Caco-2 (cell line): Measurements from ENCODE around the gene RASGEF1C. TPM values are rescaled to one million over a fixed set of nuclear protein-coding genes. Genes with fewer than 3 reads are reported as not detected.

Source experiments
- BruUV-seq: library from RNA; stranded (reverse); fragments of 400-500 nt; replicated peaks from 2 replicates; lab custom pipeline; 2021; lab: Mats Ljungman, UMichigan
- CTCF ChIA-PET: fragments of 300-600 bp; sonication (Branson Sonifier 250); formaldehyde crosslinking; loops from one replicate; lab custom pipeline; 2022; ENCODE audit warnings: antibody characterized with exemption; lab: Charles Lee
- POLR2A ChIA-PET: fragments of 300-600 bp; sonication (Branson Sonifier 250); formaldehyde crosslinking; loops from one replicate; lab custom pipeline; 2022; ENCODE audit warnings: antibody characterized with exemption; lab: Charles Lee
- DNase-seq, 2 experiments: peaks; one replicate each; pipeline versions ENCODE4 v3.0.0 to v3.0.0-alpha.2; 2020 to 2022
- H3K27me3 ChIP-seq: replicated peaks from 2 replicates; pipeline ENCODE4 v1.6.0; 2011; ENCODE audit warnings: low read length; ENCODE audit not compliant: control insufficient read depth, insufficient read depth
- H3K36me3 ChIP-seq: 2 replicates; pipeline ENCODE4 v1.5.1; 2011; ENCODE audit warnings: low read length; ENCODE audit not compliant: control insufficient read depth, insufficient read depth
- H3K4me1 ChIP-seq: fragments of 250-450 bp; sonication (Bioruptor Pico); 2 replicates; pipeline ENCODE4 v1.5.1; 2020; ENCODE audit warnings: mild to moderate bottlenecking
- H3K4me3 ChIP-seq: 2 replicates; pipeline ENCODE4 v1.5.1; 2011; ENCODE audit warnings: low read depth, mild to moderate bottlenecking, control low read depth, low read length
- H3K9me3 ChIP-seq: fragments of 250-450 bp; sonication (Bioruptor Pico); 2 replicates; pipeline ENCODE4 v1.5.1; 2020; ENCODE audit warnings: mild to moderate bottlenecking, moderate library complexity
- H3K27ac Mint-ChIP-seq: one replicate; pipeline ENCODE4 v1.8.0; 2022; ENCODE audit warnings: mixed read lengths; ENCODE audit not compliant: unreplicated experiment
- H3K27me3 Mint-ChIP-seq: one replicate; pipeline ENCODE4 v1.8.0; 2022; ENCODE audit warnings: mixed read lengths; ENCODE audit not compliant: insufficient read depth, unreplicated experiment
- H3K36me3 Mint-ChIP-seq: one replicate; pipeline ENCODE4 v1.8.0; 2022; ENCODE audit warnings: mild to moderate bottlenecking, mixed read lengths; ENCODE audit not compliant: insufficient read depth, unreplicated experiment
- H3K4me1 Mint-ChIP-seq: one replicate; pipeline ENCODE4 v1.8.0; 2022; ENCODE audit warnings: low read depth, mixed read lengths; ENCODE audit not compliant: unreplicated experiment
- H3K4me3 Mint-ChIP-seq: one replicate; pipeline ENCODE4 v1.8.0; 2022; ENCODE audit warnings: mild to moderate bottlenecking, moderate library complexity, mixed read lengths; ENCODE audit not compliant: unreplicated experiment
- H3K9me3 Mint-ChIP-seq: one replicate; pipeline ENCODE4 v1.8.0; 2022; ENCODE audit warnings: mixed read lengths; ENCODE audit not compliant: unreplicated experiment
- intact Hi-C: fragments of 100-400 bp; cut with micrococcal nuclease; formaldehyde crosslinking; loops from one replicate; pipeline ENCODE4 v1.10.0; 2022; ENCODE audit not compliant: unreplicated experiment
- total RNA-seq: library from RNA; stranded (reverse); gene quantifications from 2 replicates; pipeline ENCODE4 v1.2.3, GENCODE V29; 2022
- TF ChIP-seq, protein P1 (sequence below), 2 experiments: fragments of 200-600 bp in 1 of 2; IDR thresholded peaks; 1 replicate in 1 of 2; 2 replicates in 1 of 2; pipeline versions ENCODE4 v1.5.1 to v1.8.0; 2011 to 2022; ENCODE audit warnings: antibody characterized with exemption in 1 of 2, control low read depth in 1 of 2, inconsistent platforms in 1 of 2, low read depth in 1 of 2, low read length in 1 of 2, mild to moderate bottlenecking in 1 of 2, moderate library complexity in 1 of 2; ENCODE audit not compliant: insufficient read depth in 1 of 2, severe bottlenecking in 1 of 2, unreplicated experiment in 1 of 2

Gene RASGEF1C
- total RNA-seq, 1 experiment from 2014 or later: not detected

DNA sequence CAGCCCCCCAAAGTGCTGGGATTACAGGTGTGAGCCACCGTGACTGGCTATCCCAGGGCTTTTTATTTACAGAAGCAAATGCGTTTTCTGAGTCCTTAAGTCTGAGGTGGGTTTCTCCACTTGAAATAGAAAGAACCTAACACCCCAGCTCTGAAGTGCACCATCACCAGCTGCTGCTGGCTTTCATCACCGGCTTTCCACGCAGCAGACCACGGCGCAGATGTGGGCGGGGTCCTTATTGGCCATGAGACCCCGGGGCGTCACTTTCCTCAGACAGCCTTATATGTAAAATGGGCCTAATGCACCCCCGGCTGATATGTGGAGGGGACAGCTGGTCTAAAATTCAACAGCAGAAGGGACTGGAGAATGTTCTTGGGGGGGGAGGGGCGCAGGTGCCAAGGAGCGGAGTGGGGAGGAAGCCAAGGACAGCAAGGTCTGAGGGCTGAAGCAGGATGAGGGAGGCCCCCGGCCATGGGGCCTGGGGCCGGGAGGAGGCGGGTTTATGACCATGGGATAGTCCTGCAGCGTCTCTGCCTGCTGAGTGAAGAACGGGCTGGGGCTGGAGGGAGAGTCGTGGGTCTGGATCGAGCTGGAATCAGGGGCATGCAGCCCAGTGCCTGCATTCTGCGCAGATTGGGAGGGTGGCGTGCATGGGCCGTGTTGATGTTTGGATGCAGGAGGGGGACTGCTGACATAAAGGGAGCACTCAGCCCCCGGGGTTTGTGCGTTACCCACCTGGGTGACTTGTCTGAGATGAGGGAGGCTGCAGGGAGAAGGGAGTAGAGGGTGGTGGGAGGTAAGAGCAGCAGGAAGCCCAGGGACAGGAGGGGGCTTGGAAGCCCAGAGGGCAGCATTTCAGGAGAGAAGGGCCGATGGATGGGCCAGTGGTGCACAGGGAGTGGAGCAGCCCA, 30.2 kb downstream of the RASGEF1C start:
- ChIA-PET POLR2A (no interaction called here), CTCF (no interaction called here)
- BruUV-seq: no TSS peak
- peaks cover 3% of the 10 kb centered on the region for H3K9me3 ChIP-seq
- DNase-seq: no peak
- intact Hi-C loops: no loop called here
- H3K27me3 ChIP-seq: no peaks in the 10 kb centered on the region
- Mint-ChIP-seq H3K4me1 (no peaks in the 10 kb centered on the region), H3K9me3 (no peaks in the 10 kb centered on the region), H3K36me3 (no peaks in the 10 kb centered on the region), H3K27ac (no peak overlapping the region), H3K27me3 (peaks cover 4% of the 10 kb centered on the region), H3K4me3 (no peak overlapping the region)
- H3K4me1 ChIP-seq: no peaks in the 10 kb centered on the region
- H3K36me3 ChIP-seq: no peaks in the 10 kb centered on the region
- TF ChIP-seq, protein P1, sequence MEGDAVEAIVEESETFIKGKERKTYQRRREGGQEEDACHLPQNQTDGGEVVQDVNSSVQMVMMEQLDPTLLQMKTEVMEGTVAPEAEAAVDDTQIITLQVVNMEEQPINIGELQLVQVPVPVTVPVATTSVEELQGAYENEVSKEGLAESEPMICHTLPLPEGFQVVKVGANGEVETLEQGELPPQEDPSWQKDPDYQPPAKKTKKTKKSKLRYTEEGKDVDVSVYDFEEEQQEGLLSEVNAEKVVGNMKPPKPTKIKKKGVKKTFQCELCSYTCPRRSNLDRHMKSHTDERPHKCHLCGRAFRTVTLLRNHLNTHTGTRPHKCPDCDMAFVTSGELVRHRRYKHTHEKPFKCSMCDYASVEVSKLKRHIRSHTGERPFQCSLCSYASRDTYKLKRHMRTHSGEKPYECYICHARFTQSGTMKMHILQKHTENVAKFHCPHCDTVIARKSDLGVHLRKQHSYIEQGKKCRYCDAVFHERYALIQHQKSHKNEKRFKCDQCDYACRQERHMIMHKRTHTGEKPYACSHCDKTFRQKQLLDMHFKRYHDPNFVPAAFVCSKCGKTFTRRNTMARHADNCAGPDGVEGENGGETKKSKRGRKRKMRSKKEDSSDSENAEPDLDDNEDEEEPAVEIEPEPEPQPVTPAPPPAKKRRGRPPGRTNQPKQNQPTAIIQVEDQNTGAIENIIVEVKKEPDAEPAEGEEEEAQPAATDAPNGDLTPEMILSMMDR (IDR thresholded peaks at IDR 0.05; ENCODE audit: insufficient read depth in 1 of 2, low read depth in 1 of 2, low read length in 1 of 2, severe bottlenecking in 1 of 2, unreplicated experiment in 1 of 2): no peak
- no peak overlapping the region for H3K4me3 ChIP-seq

DNA sequence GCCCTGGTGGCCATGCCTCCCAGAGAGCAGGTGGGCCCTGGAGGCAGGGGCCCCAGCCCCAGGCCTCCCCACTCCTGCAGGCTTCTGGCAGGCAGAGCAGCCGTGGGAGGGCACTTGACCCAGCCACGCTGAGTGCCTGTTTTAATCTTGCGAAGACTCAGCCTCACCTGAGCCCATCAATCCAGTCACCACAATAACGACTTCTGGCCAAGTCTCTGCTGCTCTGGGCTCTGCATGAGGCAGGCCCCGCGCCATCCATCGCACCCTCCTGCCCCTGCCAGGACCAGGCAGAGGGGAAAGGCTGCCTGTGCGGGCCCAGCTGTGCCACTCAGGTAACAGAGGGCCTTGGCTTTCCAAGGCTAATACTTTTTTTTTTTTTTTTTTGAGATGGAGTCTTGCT, 32.8 kb downstream of the RASGEF1C start:
- Mint-ChIP-seq H3K4me1 (no peaks in the 10 kb centered on the region), H3K4me3 (no peak overlapping the region), H3K27me3 (peaks cover 4% of the 10 kb centered on the region), H3K9me3 (no peaks in the 10 kb centered on the region), H3K27ac (no peak overlapping the region), H3K36me3 (no peaks in the 10 kb centered on the region)
- Histone ChIP-seq H3K9me3 (no peaks in the 10 kb centered on the region), H3K27me3 (no peaks in the 10 kb centered on the region), H3K4me1 (no peaks in the 10 kb centered on the region), H3K36me3 (no peaks in the 10 kb centered on the region), H3K4me3 (no peak overlapping the region)
- POLR2A ChIA-PET: no interaction called here
- TF ChIP-seq, protein P1 (IDR thresholded peaks at IDR 0.05; ENCODE audit: insufficient read depth in 1 of 2, low read depth in 1 of 2, low read length in 1 of 2, severe bottlenecking in 1 of 2, unreplicated experiment in 1 of 2): no peak
- BruUV-seq: no TSS peak
- DNase-seq: no peak
- CTCF ChIA-PET: interaction anchor here (0.6 kb wide), 1 partner anchor 1685 kb away, joined by 3 read pairs; no protein-coding TSS in a partner anchor
- intact Hi-C loops: no loop called here

DNA sequence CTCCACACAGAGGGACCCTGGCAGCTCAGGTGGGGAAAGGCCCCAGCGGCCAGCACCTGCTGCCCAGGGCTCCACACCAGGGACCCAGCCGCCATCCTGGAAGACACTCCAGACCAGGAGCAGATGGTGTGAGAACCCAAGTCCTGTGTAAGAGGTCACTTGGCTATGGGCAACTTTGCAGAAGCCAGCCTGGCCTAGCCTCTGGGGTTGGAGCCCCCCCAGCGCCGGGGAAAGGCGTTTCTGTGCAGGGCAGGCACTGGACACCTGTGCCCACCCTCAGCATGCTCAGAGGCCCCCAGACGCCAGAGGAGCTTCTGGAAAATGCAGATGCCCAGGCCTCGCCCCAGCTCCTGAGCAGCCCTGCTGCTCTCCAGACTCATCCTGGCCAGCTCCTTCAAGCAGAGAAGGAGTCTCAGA, 34.0 kb downstream of the RASGEF1C start:
- H3K4me1 Mint-ChIP-seq: no peaks in the 10 kb centered on the region
- POLR2A ChIA-PET: no interaction called here
- intact Hi-C loops: no loop called here
- Histone ChIP-seq H3K9me3 (no peaks in the 10 kb centered on the region), H3K4me1 (no peaks in the 10 kb centered on the region), H3K4me3 (no peak overlapping the region), H3K27me3 (no peaks in the 10 kb centered on the region), H3K36me3 (no peaks in the 10 kb centered on the region)
- no peaks in the 10 kb centered on the region for H3K36me3 Mint-ChIP-seq
- CTCF ChIA-PET: no interaction called here
- no peak for DNase-seq
- H3K27me3 Mint-ChIP-seq: peaks cover 4% of the 10 kb centered on the region
- BruUV-seq: no TSS peak
- TF ChIP-seq, protein P1 (IDR thresholded peaks at IDR 0.05; ENCODE audit: insufficient read depth in 1 of 2, low read depth in 1 of 2, low read length in 1 of 2, severe bottlenecking in 1 of 2, unreplicated experiment in 1 of 2): no peak
- no peak overlapping the region for H3K4me3 Mint-ChIP-seq
- H3K27ac Mint-ChIP-seq: no peak overlapping the region
- no peaks in the 10 kb centered on the region for H3K9me3 Mint-ChIP-seq
